KMS-11 (cell line): ENCODE measurements around the gene C15orf61.

Experiments
- H2AFZ ChIP-seq: fragments of 200-600 bp; sonication (generic); 2 replicates; pipeline ENCODE4 v1.6.1; 2016; ENCODE audit warnings: antibody characterized with exemption, mixed run types, low read depth
- H3K27ac ChIP-seq: fragments of 200-600 bp; sonication (generic); 2 replicates; pipeline ENCODE4 v1.6.1; 2016; ENCODE audit warnings: mild to moderate bottlenecking, mixed run types
- H3K27me3 ChIP-seq: fragments of 200-600 bp; sonication (generic); 2 replicates; pipeline ENCODE4 v1.6.1; 2017; ENCODE audit warnings: mild to moderate bottlenecking, low read depth, mixed run types, moderate library complexity; ENCODE audit not compliant: insufficient read depth
- H3K36me3 ChIP-seq: fragments of 200-600 bp; sonication (generic); 2 replicates; pipeline ENCODE4 v1.6.1; 2017; ENCODE audit warnings: mild to moderate bottlenecking, mixed run types; ENCODE audit not compliant: insufficient read depth
- H3K4me1 ChIP-seq: fragments of 200-600 bp; sonication (generic); 2 replicates; pipeline ENCODE4 v1.6.1; 2016; ENCODE audit warnings: mild to moderate bottlenecking, low read depth, mixed run types; ENCODE audit not compliant: poor library complexity, severe bottlenecking
- H3K4me2 ChIP-seq: fragments of 200-600 bp; sonication (generic); 2 replicates; pipeline ENCODE4 v1.7.0; 2016; ENCODE audit warnings: mild to moderate bottlenecking, mixed run types
- H3K4me3 ChIP-seq: fragments of 200-600 bp; sonication (generic); IDR thresholded peaks from 2 replicates; pipeline ENCODE4 v1.6.1; 2017; ENCODE audit warnings: low read depth, low read length, mixed read lengths; ENCODE audit not compliant: insufficient read depth
- H3K79me2 ChIP-seq: fragments of 200-600 bp; sonication (generic); 2 replicates; pipeline ENCODE4 v1.6.1; 2016; ENCODE audit warnings: low read depth, mixed run types; ENCODE audit not compliant: insufficient read depth
- H3K9ac ChIP-seq: fragments of 200-600 bp; sonication (generic); 2 replicates; pipeline ENCODE4 v1.6.1; 2016; ENCODE audit warnings: mild to moderate bottlenecking, mixed run types
- H4K20me1 ChIP-seq: fragments of 200-600 bp; sonication (generic); 2 replicates; pipeline ENCODE4 v1.6.1; 2016; ENCODE audit warnings: mild to moderate bottlenecking, mixed run types; ENCODE audit not compliant: insufficient read depth
- TF ChIP-seq, protein P1 (sequence below): fragments of 200-600 bp; sonication (generic); conservative IDR thresholded peaks from 2 replicates; pipeline ENCODE4 v1.6.1; 2017; ENCODE audit warnings: low read depth, mild to moderate bottlenecking, antibody characterized with exemption, low read length, moderate library complexity, mixed read lengths

Gene C15orf61

DNA sequence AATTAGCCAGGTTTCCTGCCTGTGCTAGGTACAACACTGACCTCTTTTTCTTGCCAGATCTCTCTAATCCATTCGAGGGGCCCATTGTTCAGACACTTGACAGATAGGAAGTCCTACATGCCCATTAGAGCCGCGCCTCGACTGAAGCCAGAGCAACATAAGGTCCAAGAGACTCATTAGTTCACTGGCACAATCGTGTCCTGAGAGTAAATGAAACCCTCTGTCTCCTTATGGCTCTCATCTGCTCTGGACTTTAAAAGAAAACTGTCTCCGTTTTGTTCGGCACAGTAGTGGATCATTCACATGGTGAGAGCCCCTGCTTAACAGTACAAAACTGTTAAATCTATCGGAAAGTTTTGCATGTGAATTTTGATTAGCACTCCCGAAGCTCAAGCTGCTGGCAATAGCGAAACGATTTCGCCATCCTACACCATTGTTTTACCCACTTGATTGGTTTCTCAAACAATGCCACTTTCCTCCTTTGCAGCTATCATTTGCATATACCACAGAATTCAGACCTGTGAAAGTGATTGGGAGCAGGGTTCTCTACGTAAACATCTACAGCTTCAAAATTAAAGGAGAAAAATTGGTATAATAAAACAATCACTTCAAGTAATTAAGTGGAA, 19.0 kb upstream of the C15orf61 start:
- Histone ChIP-seq H4K20me1 (no peaks in the 10 kb centered on the region), H3K79me2 (no peaks in the 10 kb centered on the region), H3K9ac (no peak overlapping the region), H2AFZ (no peak overlapping the region), H3K4me3 (no peak overlapping the region), H3K4me1 (no peaks in the 10 kb centered on the region), H3K36me3 (no peaks in the 10 kb centered on the region), H3K4me2 (no peak overlapping the region), H3K27ac (no peak overlapping the region), H3K27me3 (no peaks in the 10 kb centered on the region)
- TF ChIP-seq, protein P1, sequence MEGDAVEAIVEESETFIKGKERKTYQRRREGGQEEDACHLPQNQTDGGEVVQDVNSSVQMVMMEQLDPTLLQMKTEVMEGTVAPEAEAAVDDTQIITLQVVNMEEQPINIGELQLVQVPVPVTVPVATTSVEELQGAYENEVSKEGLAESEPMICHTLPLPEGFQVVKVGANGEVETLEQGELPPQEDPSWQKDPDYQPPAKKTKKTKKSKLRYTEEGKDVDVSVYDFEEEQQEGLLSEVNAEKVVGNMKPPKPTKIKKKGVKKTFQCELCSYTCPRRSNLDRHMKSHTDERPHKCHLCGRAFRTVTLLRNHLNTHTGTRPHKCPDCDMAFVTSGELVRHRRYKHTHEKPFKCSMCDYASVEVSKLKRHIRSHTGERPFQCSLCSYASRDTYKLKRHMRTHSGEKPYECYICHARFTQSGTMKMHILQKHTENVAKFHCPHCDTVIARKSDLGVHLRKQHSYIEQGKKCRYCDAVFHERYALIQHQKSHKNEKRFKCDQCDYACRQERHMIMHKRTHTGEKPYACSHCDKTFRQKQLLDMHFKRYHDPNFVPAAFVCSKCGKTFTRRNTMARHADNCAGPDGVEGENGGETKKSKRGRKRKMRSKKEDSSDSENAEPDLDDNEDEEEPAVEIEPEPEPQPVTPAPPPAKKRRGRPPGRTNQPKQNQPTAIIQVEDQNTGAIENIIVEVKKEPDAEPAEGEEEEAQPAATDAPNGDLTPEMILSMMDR, result no peak

DNA sequence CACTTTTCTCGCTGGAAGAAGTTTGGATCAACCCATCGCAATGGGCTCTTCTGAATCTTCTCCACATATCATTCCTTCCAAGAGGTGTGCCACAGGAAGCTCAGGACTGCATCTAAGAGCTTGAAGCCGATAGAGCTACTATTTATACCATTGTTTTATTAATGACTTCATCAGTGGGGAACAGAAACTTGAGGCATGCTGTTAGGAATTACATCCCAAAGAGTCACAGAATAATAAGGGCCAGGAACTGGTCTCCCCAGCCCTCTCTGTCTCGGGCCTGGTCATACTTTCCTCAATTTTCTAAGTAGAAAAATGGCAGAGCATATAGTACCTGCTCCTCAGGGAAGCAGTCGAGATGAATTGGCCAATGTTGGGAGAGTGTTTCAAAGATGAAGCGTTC, 16.9 kb upstream of the C15orf61 start:
- Histone ChIP-seq H4K20me1 (no peaks in the 10 kb centered on the region), H3K4me3 (no peak overlapping the region), H3K79me2 (no peaks in the 10 kb centered on the region), H3K4me2 (no peak overlapping the region), H3K4me1 (no peaks in the 10 kb centered on the region), H3K9ac (no peak overlapping the region), H3K36me3 (no peaks in the 10 kb centered on the region), H3K27me3 (no peaks in the 10 kb centered on the region), H3K27ac (no peak overlapping the region), H2AFZ (no peak overlapping the region)
- TF ChIP-seq, protein P1, result no peak

DNA sequence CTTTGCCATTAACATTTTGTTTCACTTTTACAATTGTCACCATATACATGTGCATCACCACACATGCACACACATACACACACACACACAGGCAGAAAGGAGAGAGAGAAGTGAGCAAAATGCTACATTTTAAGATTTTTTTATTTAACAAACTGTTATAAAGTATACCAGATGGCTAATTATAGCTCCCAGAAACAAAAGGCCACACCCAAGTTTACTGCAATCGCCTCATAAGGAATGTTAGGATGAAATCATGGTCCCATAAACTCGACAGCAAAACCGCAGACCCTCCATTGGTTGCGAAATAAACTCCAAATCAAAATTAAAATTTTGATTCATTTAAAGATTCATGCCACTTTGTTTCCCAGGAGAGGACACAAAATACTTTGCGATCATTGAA, 16.1 kb upstream of the C15orf61 start:
- Histone ChIP-seq H4K20me1 (no peaks in the 10 kb centered on the region), H3K4me3 (no peak overlapping the region), H3K9ac (no peak overlapping the region), H3K36me3 (no peaks in the 10 kb centered on the region), H3K27me3 (no peaks in the 10 kb centered on the region), H3K27ac (no peak overlapping the region), H3K4me1 (no peaks in the 10 kb centered on the region), H2AFZ (no peak overlapping the region), H3K79me2 (no peaks in the 10 kb centered on the region), H3K4me2 (no peak overlapping the region)
- TF ChIP-seq, protein P1, result no peak

DNA sequence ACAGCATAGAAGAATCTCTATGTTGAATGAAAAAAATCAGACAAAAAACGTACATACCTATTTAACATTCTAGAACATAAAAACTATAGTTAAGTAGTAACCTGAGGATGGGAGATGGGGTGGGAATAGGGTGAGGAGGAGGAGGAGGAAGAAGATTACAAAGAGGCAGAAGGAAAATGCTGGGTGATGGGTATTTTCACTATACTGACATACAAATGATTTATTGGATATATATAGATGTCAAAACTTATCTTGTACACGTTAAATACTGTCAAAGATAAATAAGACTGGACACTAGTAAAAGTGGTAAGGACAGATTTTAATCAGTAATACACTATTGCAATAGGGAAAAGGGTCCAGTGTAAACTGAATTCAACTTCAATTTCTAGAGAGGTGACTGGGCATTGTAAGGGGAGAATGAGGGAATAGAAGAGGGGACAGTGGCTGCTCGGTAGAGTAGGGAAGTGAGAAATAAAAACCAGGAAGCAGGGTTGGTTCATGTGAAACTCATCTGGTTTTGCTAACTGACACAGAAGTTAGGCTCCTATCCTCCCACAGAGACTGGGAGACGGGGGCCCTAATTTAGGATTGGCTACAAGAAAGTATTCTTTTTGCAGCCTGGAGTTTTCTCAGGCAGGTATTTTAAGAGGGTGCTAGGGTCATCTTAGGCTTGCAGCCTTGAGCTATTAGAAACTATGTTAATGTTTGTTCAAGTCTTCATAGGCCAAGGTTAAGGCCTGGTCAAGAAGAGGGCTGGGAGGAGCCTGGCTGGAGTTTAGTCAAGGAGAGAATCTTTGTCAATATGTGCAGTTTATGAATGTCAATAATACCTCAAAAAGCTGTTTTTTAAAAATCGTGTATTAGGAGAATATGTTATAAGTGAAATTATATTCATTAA, 15.0 kb upstream of the C15orf61 start:
- Histone ChIP-seq H3K27me3 (no peaks in the 10 kb centered on the region), H3K79me2 (no peaks in the 10 kb centered on the region), H4K20me1 (no peaks in the 10 kb centered on the region), H2AFZ (no peak overlapping the region), H3K4me2 (no peak overlapping the region), H3K27ac (no peak overlapping the region), H3K36me3 (no peaks in the 10 kb centered on the region), H3K4me3 (no peak overlapping the region), H3K4me1 (no peaks in the 10 kb centered on the region), H3K9ac (no peak overlapping the region)
- TF ChIP-seq, protein P1, result no peak
